GM12873 (cell line): ENCODE results near the gene DCP2.

Experiments
- CTCF ChIP-seq: IDR thresholded peaks from 2 replicates; pipeline ENCODE4 v1.5.1; 2012; ENCODE audit warnings: low read depth, mild to moderate bottlenecking, moderate library complexity, low read length, control low read depth; ENCODE audit not compliant: insufficient read depth; ENCODE audit errors: missing control alignments

DCP2 gene

DNA sequence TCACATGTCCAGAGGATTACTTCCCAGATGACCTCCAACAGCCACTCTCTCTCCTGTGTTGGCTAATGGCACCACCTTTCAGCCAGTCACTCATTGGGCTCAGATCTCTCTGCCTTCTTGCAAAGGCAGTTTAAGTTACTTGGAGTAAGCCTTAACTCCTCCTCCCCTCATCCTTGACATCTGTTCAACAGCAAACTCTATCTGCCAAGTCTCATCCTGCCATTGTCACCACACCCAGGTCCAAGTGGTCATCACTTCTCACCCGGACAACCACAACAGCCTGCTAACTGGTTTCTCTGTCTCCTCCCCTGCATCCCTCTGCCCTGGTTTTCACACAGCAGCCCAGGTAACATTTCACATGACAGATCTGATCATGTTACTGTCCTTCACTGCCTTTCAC, 58.5 kb downstream of the DCP2 start:
- no peak for TF ChIP-seq CTCF

GRCh38 chr5:113036321-113036720, 59.7 kb downstream of the DCP2 start:
- no peak for TF ChIP-seq CTCF

GRCh38 chr5:113036826-113037225, 60.2 kb downstream of the DCP2 start:
- no peak for TF ChIP-seq CTCF

GRCh38 chr5:113038136-113038535, 61.5 kb downstream of the DCP2 start:
- no peak for TF ChIP-seq CTCF

DNA sequence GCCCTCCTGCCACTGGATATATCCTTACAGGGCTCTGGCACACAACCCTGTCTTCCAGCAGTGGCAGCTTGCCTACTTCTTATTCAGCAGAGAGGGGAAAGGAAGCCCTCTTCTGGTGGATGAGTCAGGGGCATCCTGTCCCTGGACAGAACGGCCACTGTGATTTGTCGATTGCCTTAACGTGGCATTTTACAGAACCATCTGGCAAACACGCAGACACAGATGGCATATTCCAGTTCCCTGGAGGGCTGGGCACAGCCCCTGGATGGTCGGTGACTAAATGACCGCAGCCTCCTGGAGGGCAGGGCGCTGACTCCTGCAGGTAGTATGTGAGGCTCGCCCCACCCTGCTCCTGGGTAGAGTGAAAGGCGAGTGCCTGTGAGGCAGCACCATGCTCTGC, 62.1 kb downstream of the DCP2 start:
- no peak for TF ChIP-seq CTCF

DNA sequence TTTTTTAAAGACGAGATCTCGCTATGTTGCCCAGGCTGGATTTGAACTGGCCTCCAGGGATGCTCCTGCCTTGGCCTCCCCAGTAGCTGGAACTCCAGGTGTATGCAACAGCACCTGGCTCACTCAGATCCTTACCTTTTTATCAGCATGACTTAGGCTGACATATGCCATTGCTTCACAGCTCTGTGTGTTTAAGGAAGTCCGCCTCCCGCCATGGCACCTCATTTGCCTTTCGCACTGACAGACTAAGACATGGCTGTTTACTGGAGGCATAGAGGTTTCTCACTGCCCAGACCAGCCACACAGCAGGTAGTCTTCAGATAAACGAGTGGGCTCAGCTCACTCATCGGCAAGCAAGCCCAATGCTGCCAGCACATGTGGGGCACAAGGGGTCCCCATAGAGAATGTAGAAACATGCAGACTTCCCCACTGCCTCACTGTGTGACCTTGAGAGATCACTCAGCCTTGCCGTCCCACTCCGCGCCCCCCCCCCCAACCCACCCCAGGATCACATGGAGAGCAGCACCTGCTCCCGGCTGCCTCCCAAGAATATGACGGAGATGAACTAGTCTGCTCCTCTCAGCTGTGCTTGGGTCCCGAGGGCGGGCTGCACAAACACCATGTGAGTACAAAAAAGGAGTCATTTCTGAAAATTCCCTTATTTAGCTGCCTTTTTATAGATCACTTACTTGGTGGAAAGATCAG, 62.8 kb downstream of the DCP2 start:
- no peak for TF ChIP-seq CTCF

- no peak for TF ChIP-seq CTCF
Observed at GRCh38 chr5:113039934-113040285, 63.3 kb downstream of the DCP2 start.
